Ishikawa (cell line): ENCODE results near the gene EMC9.

Source experiments
- CEBPB ChIP-seq: IDR thresholded peaks from 2 replicates; pipeline ENCODE4 v1.6.1; 2012
- EP300 ChIP-seq: IDR thresholded peaks from 2 replicates; pipeline ENCODE4 v1.6.1; 2012; ENCODE audit warnings: borderline replicate concordance
- REST ChIP-seq: IDR thresholded peaks from 2 replicates; pipeline ENCODE4 v1.6.1; 2012; ENCODE audit warnings: low read depth, mild to moderate bottlenecking
- TEAD4 ChIP-seq: IDR thresholded peaks from 2 replicates; pipeline ENCODE4 v1.6.1; 2012
- USF1 ChIP-seq: IDR thresholded peaks from 2 replicates; pipeline ENCODE4 v1.6.1; 2012
- YY1 ChIP-seq: IDR thresholded peaks from 2 replicates; pipeline ENCODE4 v1.6.1; 2012; ENCODE audit warnings: low read depth
- ZBTB7A ChIP-seq: IDR thresholded peaks from 2 replicates; pipeline ENCODE4 v1.6.1; 2012; ENCODE audit warnings: low read depth
- TF ChIP-seq, protein P1 (sequence below): IDR thresholded peaks from 2 replicates; pipeline ENCODE4 v1.6.1; 2012

DNA sequence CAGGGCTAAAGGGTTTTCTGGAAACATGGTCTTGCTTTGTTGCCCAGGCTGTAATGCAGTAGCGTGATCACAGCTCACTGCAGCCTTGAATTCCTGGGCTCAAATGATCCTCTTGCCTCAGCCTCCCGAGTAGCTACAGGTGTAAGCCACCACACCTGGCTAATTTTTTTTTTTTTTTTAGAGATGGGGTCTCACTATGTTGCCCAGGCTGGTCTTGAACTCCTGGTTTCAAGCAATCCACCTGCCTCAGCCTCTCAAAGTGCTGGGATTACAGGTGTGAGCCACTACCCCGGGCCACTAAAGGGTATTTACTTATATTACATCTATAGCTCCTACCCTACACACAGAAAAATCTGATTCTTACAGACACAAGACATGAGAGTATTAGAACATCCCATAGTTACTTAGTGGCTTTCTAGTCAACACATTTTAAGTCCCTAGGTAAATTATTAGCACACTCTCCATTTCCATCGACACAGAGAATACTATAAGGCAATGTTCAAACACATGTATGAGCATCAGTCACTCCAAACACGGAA, 33.0 kb downstream of the EMC9 start:
- TF ChIP-seq REST: no peak
- TF ChIP-seq, protein P1, sequence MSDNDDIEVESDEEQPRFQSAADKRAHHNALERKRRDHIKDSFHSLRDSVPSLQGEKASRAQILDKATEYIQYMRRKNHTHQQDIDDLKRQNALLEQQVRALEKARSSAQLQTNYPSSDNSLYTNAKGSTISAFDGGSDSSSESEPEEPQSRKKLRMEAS: no peak
- no peak for TF ChIP-seq ZBTB7A
- no peak for TF ChIP-seq YY1
- TF ChIP-seq TEAD4: no peak
- TF ChIP-seq EP300: no peak
- TF ChIP-seq CEBPB: no peak
- no peak for TF ChIP-seq USF1
